KBM-7 (cell line): ENCODE data around the gene AUNIP.

Source experiments
- DNase-seq: peaks from one replicate; pipeline ENCODE4 v3.0.0-alpha.2; 2015
- in situ Hi-C: fragments of 300-500 bp; cut with MboI; formaldehyde crosslinking; loops from 2 replicates; pipeline ENCODE4 v1.14.3; 2020; ENCODE audit warnings: low sequenced_read_pairs, low pct_unique_long_range_greater_than_20kb, mixed read lengths

AUNIP gene

GRCh38 chr1:25785333-25786067 is 73.8 kb downstream of the AUNIP start:
- no peak for DNase-seq
- in situ Hi-C loops = no loop called here

GRCh38 chr1:25784575-25785051 is 74.6 kb downstream of the AUNIP start:
- DNase-seq = no peak
- in situ Hi-C loops = no loop called here
